GM19043 (cell line): ENCODE data around the gene CREG2.
"Not testable (repeated sequence)": the region's sequence is repeated elsewhere in the genome, so short reads cannot be mapped to it uniquely, and the experiment has no call there.

ENCODE experiments used
- ATAC-seq: cut with Tn5 transposase; IDR thresholded peaks from one replicate; pipeline ENCODE4 v1.9.1; 2021; ENCODE audit warnings: low read depth; ENCODE audit not compliant: unreplicated experiment

The CREG2 gene

GRCh38 chr2:101349893-101350662, 37.2 kb downstream of the CREG2 start:
- no peak for ATAC-seq

DNA sequence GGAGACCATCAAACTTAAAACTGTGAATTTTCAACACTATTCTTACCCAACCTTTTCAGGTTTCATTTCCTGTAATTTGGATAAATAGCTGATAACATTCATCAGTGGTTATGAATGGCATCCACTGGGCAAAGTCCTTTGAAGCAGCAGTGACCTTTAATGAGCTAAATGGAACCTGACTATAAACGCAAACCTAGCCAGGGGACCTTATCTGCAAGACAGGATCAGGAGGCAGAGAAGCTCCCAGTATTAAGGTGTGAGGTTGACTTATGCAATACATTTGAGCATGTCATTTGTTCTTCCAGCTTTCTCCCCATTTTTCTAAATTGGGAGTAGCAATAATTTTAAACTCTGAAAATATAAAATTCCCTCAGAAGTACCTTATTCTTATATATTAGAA, 38.4 kb downstream of the CREG2 start:
- no peak for ATAC-seq

DNA sequence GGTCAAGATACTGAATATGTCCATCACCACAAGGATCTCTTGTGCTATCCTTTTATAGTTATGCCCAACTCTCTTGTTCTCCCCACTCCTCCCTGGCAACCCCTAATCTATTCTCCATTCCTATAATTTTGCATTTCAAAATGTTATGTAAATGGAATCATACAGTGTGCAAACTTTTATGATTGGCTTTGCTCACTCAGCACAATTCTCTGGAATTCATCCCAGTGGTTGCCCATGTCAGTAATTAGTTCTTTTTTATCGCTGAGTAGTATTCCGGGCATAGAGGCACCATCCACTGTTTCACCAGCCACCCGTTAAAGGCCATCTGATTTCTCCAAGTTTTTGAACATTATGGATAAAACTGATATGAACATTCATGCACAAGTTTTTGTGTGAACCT, 40.4 kb downstream of the CREG2 start:
- no peak for ATAC-seq

- ATAC-seq: no peak
Measured at GRCh38 chr2:101344137-101344536, 43.2 kb downstream of the CREG2 start.

- no peak for ATAC-seq
Measured at GRCh38 chr2:101342625-101343008, 44.7 kb downstream of the CREG2 start.

DNA sequence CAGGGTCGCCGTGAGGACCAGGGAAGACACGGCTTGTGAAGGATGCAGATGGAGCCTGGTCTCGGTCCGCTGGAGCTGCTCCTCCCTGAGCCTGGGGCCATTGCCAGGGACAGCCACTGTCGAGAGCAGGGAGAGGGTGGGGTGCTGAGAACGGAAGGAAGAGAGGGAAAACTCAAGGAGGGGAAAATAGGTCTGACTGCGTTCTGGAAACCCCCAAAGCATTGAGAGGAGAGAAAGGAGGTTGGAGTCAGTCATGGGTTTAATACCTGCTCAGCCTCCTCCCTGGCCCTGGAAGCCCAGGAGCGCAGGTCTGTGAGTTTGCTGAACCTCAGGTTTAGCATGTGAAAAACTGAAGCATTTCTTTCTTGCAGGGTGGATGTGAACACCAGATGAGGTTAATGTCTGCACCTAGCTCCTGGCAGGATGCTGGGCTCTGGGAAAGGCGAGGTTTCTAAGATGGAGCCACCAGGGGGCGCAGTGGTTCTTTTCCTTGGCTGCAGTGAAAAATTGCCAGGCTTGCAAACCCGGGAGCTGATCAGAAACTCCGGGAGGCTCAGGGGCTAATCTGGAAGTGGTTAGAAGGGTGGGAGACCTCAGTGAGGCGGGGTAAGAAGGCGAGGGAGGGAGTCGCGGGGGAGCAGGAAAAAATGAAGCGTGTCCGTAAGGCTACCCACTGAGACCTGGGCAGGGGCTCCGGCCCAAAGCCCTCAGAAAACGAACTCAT, 45.2 kb downstream of the CREG2 start:
- no peak for ATAC-seq

GRCh38 chr2:101341421-101341820, 45.9 kb downstream of the CREG2 start:
- ATAC-seq: no peak

DNA sequence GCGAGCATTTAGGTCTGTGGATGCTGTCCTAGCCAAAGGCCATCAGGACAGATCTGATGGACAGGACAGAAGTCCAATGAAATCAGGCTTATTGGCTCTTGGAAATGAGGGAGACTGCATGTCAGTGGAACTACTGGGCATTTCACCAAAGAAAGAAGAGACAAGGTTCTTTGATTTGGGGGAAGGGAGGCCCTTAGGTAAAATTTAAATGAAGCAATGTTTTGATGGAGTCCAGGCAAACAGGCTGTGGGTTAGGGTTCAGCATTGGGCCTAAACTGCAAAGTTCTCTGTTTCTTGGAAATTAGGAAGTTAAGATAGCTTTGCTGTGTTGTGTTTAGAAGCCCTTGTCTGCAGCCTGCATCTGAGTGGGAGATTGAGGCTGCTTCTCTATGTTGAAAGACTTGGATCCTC, 47.2 kb downstream of the CREG2 start:
- no peak for ATAC-seq

DNA sequence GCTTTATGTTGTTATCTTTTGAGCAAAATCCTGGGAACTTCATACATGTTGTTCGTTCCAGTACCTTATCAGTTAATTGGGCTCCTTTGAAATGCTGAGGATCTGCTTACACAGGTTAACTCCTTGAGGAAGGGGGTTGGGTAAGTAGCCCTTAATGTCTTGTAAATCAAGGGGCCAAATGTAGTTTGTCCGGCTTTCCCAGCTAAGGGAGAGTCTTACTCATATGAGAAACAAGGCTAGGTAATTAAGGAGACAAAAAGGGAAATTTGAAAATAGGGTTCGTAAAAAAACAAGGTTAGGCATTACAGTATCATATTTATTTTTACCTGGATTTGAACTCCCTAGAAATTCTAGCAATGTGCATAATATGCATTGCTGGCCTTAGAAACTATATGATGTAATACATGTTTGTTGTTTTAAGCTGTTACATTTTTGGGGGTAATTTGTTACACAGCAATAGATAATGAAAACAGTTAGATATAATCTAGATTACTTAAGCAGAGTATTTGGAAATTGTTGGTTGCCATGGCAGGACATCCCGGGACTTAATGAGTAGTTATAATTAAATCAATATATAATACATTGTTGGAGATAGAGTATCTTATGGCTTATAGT, 47.9 kb downstream of the CREG2 start:
- ATAC-seq: no peak

GRCh38 chr2:101337877-101338276, 49.4 kb downstream of the CREG2 start:
- ATAC-seq: no peak

DNA sequence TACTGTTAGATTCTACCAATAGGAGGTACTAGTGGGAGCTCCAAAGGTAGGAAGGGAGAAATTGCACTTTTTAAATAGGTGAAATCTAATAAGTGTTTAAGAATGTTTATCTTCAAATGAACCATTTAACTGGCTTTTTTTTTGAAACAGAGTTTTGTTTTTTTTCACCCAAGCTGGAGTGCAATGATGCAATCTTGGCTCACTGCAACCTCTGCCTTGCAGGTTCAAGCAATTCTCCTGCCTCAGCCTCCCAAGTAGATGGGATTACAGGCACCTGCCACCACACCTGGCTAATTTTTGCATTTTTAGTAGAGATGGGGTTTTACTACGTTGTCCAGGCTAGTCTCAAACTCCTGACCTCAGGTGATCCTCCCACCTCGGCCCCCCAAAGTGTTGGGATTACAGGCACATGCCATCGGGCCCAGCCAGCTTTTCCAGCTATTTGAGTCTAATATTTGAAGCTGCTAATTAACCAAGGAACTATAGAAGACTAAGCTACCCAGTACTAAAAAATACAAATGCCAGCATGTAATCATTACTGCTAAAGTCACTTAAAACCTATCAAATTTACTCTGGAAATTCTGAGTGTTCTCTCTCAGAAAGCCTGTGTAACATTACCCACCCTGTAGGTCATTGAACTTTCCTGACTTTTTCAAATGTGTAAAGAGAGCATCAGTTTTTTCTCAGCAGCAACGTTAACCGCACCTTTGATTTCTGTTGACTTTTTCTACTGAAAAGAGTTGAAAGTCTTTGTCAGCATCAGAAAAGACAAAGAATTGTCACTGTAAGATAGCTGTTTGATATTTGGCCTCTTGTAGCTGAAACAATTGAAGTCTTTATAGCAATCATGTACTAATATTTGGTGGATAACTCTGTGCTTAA, 54.2 kb downstream of the CREG2 start:
- ATAC-seq: no peak

GRCh38 chr2:101331202-101331601, 56.1 kb downstream of the CREG2 start:
- no peak for ATAC-seq

DNA sequence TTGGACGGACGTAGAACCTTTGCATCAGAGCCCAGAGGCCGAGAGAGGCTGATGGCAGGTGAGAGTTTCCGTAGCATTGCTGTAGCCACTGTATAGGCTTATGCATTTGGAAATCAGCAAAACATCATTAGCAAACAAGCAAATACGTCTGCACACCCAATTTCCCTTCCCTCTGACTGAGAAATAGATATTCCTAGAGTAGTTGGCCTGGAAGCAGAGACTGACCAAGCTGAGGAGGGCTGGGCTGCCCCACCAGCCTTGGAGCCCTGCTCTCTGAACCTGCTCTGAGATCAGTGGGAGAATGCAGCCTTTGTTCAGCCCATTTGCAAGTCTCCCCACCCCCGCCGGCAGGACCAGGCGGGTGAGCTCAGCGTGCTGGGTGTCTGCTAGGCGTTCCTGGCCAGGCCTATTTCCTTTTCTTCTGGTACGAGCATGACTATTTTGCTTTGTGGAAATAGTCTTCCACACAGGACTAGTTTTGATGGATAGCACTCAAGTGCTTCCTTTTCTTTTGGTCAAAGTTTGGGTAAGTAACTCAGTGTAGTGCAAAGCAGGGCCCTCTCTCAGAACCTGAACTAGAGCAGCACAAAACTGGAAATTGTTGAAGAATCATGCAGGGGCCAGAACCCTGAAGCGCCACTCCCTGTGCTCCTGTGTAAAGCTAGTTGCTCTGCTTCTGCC, 56.9 kb downstream of the CREG2 start:
- no peak for ATAC-seq

GRCh38 chr2:101329026-101329425, 58.3 kb downstream of the CREG2 start:
- no peak for ATAC-seq

DNA sequence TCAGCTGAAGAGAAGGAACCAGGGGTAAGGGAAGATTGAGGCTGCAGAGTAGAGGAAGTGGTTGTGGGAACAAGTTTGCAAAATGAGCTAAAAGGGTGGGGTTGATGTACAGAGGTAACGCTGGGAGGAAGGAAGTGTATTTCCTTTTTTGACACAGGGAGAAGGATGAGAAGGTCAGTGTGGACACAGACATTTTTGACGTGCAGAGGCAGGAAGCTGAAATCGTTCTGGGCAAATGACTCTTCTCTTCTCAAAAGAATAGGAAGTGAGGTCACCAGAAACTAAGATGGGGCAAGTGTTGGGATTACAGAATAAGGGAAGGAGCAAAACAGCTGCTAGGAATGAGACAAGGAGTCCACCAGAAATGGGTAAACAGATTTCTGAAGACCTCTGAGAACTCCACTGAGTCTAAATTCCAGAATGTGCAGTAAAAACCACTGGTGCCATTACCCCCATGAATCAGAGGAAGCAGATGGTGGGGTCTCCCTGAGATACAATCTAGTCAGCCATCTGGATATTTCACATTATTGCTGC, 58.8 kb downstream of the CREG2 start:
- ATAC-seq: peak; percentile 63

DNA sequence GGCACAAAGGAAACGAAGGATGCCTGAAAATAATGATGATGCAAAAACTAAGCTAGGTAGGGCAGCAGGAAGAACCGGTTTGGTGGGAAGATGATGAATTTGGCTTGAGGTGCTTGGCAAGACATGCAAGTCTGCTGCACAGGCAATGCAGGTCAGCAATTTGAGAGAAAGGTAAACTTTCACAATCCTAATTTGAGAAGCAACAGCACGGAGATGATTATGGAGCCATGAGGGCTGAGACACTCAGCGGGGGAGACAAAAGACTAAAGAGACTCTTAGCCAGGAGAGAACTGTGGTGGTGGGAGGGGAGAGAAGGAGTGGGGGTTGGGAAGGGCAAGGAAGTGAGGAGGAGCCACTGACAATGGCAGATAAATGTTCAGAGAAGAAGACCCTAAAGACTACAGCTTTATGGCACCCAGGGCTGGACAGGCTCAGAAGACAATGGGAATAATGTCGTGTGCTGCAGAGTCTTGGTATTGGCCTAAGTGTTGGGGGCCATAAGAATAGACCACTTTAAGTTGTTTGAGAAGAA, 59.4 kb downstream of the CREG2 start:
- no peak for ATAC-seq

GRCh38 chr2:101325425-101325824, 61.9 kb downstream of the CREG2 start:
- ATAC-seq: no peak

GRCh38 chr2:101316568-101316967, 70.7 kb downstream of the CREG2 start:
- not testable (repeated sequence) for ATAC-seq

GRCh38 chr2:101311696-101312017, 75.6 kb downstream of the CREG2 start:
- no peak for ATAC-seq
